Epithelial cell of esophagus (primary cell): ENCODE results near the gene TMEM245.

ENCODE experiments used
- DNase-seq: peaks from one replicate; pipeline ENCODE4 v3.0.0; 2010; ENCODE audit warnings: low read depth
- H3K4me3 ChIP-seq: 2 replicates; pipeline ENCODE4 v1.5.1; 2011; ENCODE audit warnings: mild to moderate bottlenecking, low read length, control low read depth
- CTCF ChIP-seq: IDR thresholded peaks from 2 replicates; pipeline ENCODE4 v1.5.1; 2011; ENCODE audit warnings: low read depth, mild to moderate bottlenecking, low read length, control low read depth, inconsistent platforms; ENCODE audit not compliant: insufficient read depth; ENCODE audit errors: missing control alignments

The TMEM245 gene

DNA sequence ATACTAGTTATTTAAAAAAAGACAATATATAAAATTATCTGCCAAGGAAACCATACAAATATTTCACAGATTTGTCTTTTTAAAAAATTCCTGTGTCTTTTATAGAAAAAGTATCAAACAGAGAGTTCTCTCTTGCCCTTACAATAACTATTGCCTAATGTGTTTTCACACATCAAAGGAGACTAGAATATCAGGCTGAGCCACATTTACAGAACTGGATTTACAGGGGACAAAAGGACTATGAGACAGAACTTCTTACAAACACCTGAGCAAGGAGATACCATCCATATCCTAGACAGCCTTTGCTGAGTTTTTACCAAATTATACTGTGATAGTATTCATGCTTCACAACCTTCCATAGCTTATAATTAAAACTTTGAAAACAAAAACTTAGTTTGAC is 34.2 kb downstream of the TMEM245 start:
- no peak for TF ChIP-seq CTCF
- H3K4me3 ChIP-seq = no peak overlapping the region
- DNase-seq = peak; percentile 77

DNA sequence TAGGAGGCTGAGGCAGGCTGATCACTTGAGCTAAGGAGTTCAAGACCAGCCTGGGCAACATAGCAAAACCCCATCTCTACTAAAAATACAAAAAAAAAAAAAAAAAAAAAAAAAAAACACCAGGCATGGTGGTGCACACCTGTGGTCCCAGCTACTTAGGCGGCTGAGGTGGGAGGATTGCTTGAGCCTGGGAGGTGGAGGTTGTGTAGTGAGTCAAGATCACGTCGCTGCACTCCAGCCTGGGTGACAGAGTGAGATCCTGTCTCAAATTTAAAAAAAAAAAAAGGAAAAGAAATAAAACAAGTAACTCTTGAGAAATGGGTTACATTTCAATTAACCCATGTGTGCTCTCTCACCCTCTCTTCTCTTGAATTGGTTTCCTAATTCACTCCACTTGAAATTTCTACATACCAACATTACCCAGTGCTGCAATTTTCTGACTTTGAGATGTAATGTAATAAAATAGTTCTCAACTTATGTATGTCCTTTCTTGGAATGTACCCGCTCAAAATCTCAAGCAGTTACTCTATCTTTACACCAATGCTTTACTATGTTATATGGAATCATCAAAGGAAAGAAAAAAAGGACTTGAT is 35.8 kb downstream of the TMEM245 start:
- DNase-seq = no peak
- H3K4me3 ChIP-seq = no peak overlapping the region
- TF ChIP-seq CTCF = no peak

- DNase-seq = no peak
- no peak overlapping the region for H3K4me3 ChIP-seq
- no peak for TF ChIP-seq CTCF
Measured at GRCh38 chr9:109083141-109083540, 36.6 kb downstream of the TMEM245 start.

DNA sequence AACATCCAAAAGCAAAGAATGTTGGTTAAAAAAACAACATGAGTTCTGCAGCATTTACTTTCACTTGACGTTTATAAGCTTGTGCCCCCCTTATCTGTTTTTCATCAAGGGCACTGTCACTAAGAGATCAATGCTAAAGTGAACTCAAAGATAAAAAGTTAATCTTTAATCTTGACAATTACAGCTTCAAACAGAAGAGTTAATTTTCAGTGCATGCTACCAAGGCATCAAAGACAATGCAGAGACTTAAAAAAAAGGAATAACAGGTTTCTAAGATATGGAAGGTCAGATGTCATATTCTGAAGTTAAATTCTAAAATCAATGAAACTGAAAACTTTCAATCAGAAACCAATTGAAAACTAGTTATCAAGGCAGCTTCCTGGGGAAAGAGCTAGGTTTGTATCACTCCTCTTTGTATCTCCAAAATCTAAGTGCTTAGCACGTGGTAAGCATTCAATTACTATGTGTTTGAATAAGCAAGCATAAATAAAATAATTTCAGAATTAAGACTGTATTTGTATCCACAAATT is 37.6 kb downstream of the TMEM245 start:
- DNase-seq = no peak
- H3K4me3 ChIP-seq = no peak overlapping the region
- TF ChIP-seq CTCF = no peak

GRCh38 chr9:109074236-109074889 is 45.4 kb downstream of the TMEM245 start:
- no peak for TF ChIP-seq CTCF
- no peak overlapping the region for H3K4me3 ChIP-seq
- DNase-seq = no peak

DNA sequence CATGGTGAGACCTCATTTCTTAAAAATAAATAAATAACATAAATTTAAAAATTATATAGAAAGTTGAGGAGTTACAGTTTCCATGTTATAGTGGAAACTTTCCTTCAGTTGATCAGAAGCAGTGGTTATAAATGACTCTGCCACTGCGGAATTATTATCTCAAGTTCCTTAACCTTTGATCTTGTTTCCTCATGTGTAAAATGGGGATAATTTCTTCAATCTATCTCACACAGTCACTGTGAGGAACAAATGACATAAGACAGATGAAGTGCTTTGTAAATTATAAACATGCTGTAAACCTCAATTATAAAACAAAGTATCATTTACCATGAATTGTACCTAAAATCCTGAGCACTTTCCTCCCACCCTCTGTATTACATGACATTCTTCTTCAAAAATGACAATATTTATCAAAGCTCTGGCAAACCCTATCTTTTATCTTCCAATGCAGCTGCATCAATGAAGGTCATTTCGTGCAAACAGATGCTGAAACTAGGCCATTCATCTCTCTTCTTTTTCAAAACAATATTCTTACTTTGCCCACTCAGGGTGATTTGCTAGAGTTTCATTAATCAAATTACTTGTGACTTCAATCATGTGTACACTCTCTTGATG is 46.8 kb downstream of the TMEM245 start:
- no peak for DNase-seq
- TF ChIP-seq CTCF = no peak
- H3K4me3 ChIP-seq = no peak overlapping the region
